Spleen (tissue), 13 donors: ENCODE measurements around the gene ANXA4. TPM values are rescaled to one million over a fixed set of nuclear protein-coding genes. Genes with fewer than 3 reads are reported as not detected.

Experiments
- DNase-seq: peaks from one replicate; pipeline ENCODE4 v3.0.0-alpha.2; 2020
- H3K27ac ChIP-seq, 8 donors: fragments of 200-600 bp; sonication (generic) in 7 of 8; 1 replicate in 4 of 8; 2 replicates in 4 of 8; pipeline versions ENCODE4 v1.5.0 to v1.8.0; 2016 to 2021; ENCODE audit warnings: inconsistent platforms in 4 of 8, mild to moderate bottlenecking in 4 of 8, moderate library complexity in 1 of 8
- H3K27me3 ChIP-seq, 7 donors: fragments of 200-600 bp; sonication (generic) in 6 of 7; replicated peaks in 1 of 7; 1 replicate in 4 of 7; 2 replicates in 3 of 7; pipeline versions ENCODE4 v1.5.0 to v1.8.0; 2016 to 2021; ENCODE audit warnings: inconsistent platforms in 3 of 7, mild to moderate bottlenecking in 1 of 7
- H3K36me3 ChIP-seq, 6 donors: fragments of 200-600 bp; sonication (generic) in 5 of 6; 1 replicate in 4 of 6; 2 replicates in 2 of 6; pipeline versions ENCODE4 v1.5.0 to v1.8.0; 2016 to 2021; ENCODE audit warnings: inconsistent platforms in 2 of 6
- H3K4me1 ChIP-seq, 6 donors: fragments of 200-600 bp; sonication (generic) in 5 of 6; 1 replicate in 3 of 6; 2 replicates in 3 of 6; pipeline versions ENCODE4 v1.5.0 to v1.8.0; 2016 to 2021; ENCODE audit warnings: inconsistent platforms in 3 of 6
- H3K4me3 ChIP-seq, 8 donors: fragments of 200-600 bp; sonication (generic) in 7 of 8; 1 replicate in 4 of 8; 2 replicates in 4 of 8; pipeline versions ENCODE4 v1.5.0 to v1.8.0; 2016 to 2021; ENCODE audit warnings: inconsistent platforms in 4 of 8, mild to moderate bottlenecking in 4 of 8, moderate library complexity in 2 of 8
- H3K9me3 ChIP-seq, 8 donors: fragments of 200-600 bp; sonication (generic) in 7 of 8; 1 replicate in 4 of 8; 2 replicates in 4 of 8; pipeline versions ENCODE4 v1.5.0 to v1.8.0; 2016 to 2021; ENCODE audit warnings: inconsistent platforms in 4 of 8
- CTCF ChIP-seq, 11 experiments: fragments of 200-600 bp in 7 of 11; fragments of 450-650 bp in 4 of 11; sonication (generic) in 4 of 11; IDR thresholded peaks in 8 of 11; conservative IDR thresholded peaks in 3 of 11; 1 replicate in 7 of 11; 2 replicates in 4 of 11; pipeline versions ENCODE4 v1.4.0 to v1.8.0; 2016 to 2021; ENCODE audit warnings: antibody characterized with exemption in 11 of 11, inconsistent platforms in 4 of 11, mild to moderate bottlenecking in 1 of 11
- POLR2A ChIP-seq, 3 donors: fragments of 450-650 bp; IDR thresholded peaks; one replicate each; pipeline ENCODE4 v1.5.1; 2017; ENCODE audit warnings: antibody characterized with exemption in 3 of 3, mild to moderate bottlenecking in 1 of 3
- POLR2AphosphoS5 ChIP-seq, 3 donors: sonication (generic); formaldehyde crosslinking; IDR thresholded peaks; one replicate each; pipeline ENCODE4 v1.5.1; 2017; ENCODE audit warnings: antibody characterized with exemption in 3 of 3
- WGBS, 5 donors: extraction: QIAGEN DNeasy Blood & Tissue Kit in 3 of 5; methylation state at CpG; one replicate each; pipeline versions ENCODE4 v1.1.5 to v1.1.7; 2013 to 2018; 5-methylcytosine and 5-hydroxymethylcytosine counted together
- intact Hi-C: fragments of 100-400 bp; cut with DNase I; formaldehyde crosslinking; loops from one replicate; pipeline ENCODE4 v1.15.0; 2023; ENCODE audit warnings: low total_unique reads
- long read RNA-seq, 2 donors: transcript quantifications; one replicate each; lab custom pipeline, GENCODE V29; 2026
- polyA plus RNA-seq, 3 donors: library from polyadenylated mRNA; stranded (reverse); fragments of 200-250 nt; gene quantifications; one replicate each; pipeline ENCODE4 v1.2.1, GENCODE V29; 2013
- total RNA-seq, 7 donors: library from RNA; depleted of rRNA in 3 of 7; stranded (reverse); fragments of >200 nt in 3 of 7; fragmentation: NEBNext Ultra II Directional in 4 of 7; extraction: Animal tissue kit (Norgen Biotek cat#: 25700) in 4 of 7; gene quantifications; one replicate each; pipeline versions ENCODE4 v1.1.0 to v1.2.1, GENCODE V29; 2016 to 2021
- donor health status: healthy with polysubstance abuse.
- donor health status: DM: no; HTN: no; CAD: no; lungs with moderate emphysema.
- donor health status: DM: no; HTN: no; CAD: no.
- donor health status: Bipolar disorder and iron deficiency.
- donor health status: healthy.
- donor health status: DM: no; HTN: no; CAD: no.
- donor health status: DM: yes; HTN: yes; CAD: no.

The ANXA4 gene
- total RNA-seq, result 10 to 100 TPM; 22.9 to 56.1 (median 50.0) TPM
- 10 to 100 TPM; 15.0 to 26.2 (median 20.1) TPM for polyA plus RNA-seq
- long read RNA-seq, donor 1, transcript ANXA4-201 (13 exons, 2,799 nt), result major isoform, 10 of 10 reads
- long read RNA-seq, donor 1, partial matches to known transcripts, result 0 of 10 reads
- long read RNA-seq, donor 1, other reads (novel, unspliced or antisense), result 0 of 10 reads
- long read RNA-seq, donor 2, full-length matches to known transcripts, result 23 of 37 reads
- long read RNA-seq, donor 2, partial matches to known transcripts, result 14 of 37 reads
- long read RNA-seq, donor 2, other reads (novel, unspliced or antisense), result 0 of 37 reads

DNA sequence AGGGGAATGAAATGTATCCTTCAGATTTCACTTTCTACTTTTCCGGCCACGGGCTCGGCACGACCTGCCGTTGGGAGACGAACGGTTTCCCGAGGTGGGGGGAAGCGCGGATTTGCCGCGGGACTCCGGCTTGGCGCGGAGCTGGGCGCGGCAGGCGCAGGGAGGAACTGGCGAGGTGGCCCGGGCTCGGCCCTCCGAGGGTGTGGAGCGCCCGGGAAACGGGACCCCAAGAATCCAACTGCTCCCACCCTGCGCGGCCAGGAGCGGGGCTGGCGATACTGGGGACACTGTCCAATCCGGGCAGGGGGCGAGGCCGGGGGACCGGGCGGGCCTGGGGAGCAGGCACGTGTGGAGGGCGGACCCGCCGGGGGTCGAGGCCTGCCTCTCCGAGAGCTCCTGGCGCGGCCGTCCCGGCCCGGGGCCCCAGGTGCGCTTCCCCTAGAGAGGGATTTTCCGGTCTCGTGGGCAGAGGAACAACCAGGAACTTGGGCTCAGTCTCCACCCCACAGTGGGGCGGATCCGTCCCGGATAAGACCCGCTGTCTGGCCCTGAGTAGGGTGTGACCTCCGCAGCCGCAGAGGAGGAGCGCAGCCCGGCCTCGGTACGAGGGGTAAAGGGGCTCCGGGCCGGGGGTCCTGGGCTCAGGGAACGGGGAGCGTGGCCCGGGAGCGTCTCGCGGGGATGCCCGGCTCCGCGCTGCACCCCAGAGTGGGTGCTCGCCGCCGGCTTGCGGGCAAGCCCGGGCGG lies at the start of gene ANXA4:
ANXA4 (plus strand) TSS at position 560 of the 747 bp plus-strand sequence. CDS start 39,432 bp downstream, outside the sequence.
- no peaks in the 10 kb centered on the region for H3K27me3 ChIP-seq
- TF ChIP-seq POLR2A (IDR thresholded peaks at IDR 0.05), result peak in 1 of 3 donors; percentile 41
- peak; percentile 66 to 82 (median 69) for TF ChIP-seq POLR2AphosphoS5 (IDR thresholded peaks at IDR 0.05)
- TF ChIP-seq CTCF (IDR thresholded peaks at IDR 0.05 in 8 of 11, conservative IDR thresholded peaks at IDR 0.05 in 3 of 11), result no peak
- peaks cover 3 to 59% (median 41%) of the 10 kb centered on the region in 6 donors for H3K4me1 ChIP-seq
- H3K9me3 ChIP-seq, result no peaks in the 10 kb centered on the region
- no peaks in the 10 kb centered on the region for H3K36me3 ChIP-seq
- H3K4me3 ChIP-seq, result peak within 1 kb of the TSS; percentile 73 to 96 (median 87)
- 0 to 1% (median 0%) methylated on average over 8 to 75 of the region's 75 CpGs for WGBS, 5 donors
- H3K27ac ChIP-seq, result peak within 1 kb of the TSS; percentile 76 to 92 (median 85)
- intact Hi-C loops, result no loop called here
- peak; percentile 91 for DNase-seq

DNA sequence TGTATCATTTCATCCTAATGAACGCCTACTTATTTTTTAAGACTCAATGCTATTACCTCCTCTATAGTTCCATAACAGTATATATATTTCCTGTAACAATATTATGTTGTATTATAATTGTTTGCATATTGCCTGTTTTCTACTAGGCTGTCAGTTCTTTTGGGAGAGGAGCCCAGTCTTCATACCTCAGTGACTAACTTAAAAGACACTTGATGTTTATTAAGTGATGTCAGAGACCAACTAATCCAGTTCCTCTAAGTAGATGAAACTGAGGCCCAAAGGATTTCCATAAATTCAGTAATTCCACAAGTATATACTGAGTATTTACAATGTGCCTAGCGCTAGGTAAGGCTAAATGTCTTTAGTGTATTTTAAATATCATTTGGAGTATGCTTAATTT lies 49.5 kb upstream of the ANXA4 start:
- TF ChIP-seq CTCF (IDR thresholded peaks at IDR 0.05 in 8 of 11, conservative IDR thresholded peaks at IDR 0.05 in 3 of 11) (no peak), POLR2A (IDR thresholded peaks at IDR 0.05) (no peak), POLR2AphosphoS5 (IDR thresholded peaks at IDR 0.05) (no peak)
- Histone ChIP-seq H3K36me3 (no peaks in the 10 kb centered on the region), H3K4me1 (peaks cover 11 to 72% (median 38%) of the 10 kb centered on the region in 6 donors), H3K27ac (peak overlapping the region in 3 of 8 donors; percentile 74 to 85 (median 75)), H3K4me3 (no peak overlapping the region), H3K27me3 (peaks cover 0 to 14% (median 0%) of the 10 kb centered on the region in 7 donors), H3K9me3 (no peaks in the 10 kb centered on the region)
- 94 to 99% (median 96%) methylated on average over 2 of the region's 2 CpGs for WGBS, 5 donors
- intact Hi-C loops, result no loop called here
- no peak for DNase-seq

DNA sequence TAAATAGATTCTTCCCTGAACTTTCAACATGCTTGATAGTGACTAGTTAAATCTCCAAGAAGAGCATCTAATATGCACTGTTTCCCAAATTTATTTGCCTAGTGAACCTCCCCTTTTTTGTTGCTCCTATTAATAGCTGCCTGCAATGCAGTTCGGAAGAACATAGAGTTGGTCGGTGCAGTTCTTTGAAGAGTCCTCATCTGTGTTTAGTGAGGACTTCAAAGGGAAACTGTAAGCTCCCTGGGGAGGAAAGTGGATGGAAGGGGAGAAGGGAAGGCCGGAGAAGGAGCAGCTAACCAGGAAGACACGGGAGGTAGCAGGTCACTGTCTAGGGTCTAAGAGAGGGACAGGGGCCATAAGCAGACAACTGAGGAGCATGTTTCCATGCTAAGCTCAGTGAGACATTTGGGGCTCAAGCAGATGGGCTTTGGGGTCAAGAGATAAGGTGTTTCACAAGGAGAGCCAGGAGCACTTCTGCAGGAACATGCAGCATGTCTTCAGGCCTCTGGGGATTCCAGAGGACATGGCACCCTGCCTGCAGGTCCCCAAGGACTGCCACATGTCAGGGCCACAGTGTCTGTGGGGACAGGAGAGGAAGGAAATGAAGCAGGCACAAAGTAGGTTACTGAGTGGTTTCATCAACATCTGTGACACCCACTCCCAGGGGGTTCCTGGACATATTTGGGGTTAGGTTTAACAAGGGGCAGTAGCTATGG lies 48.7 kb upstream of the ANXA4 start:
- Histone ChIP-seq H3K4me1 (peaks cover 11 to 72% (median 38%) of the 10 kb centered on the region in 6 donors), H3K36me3 (no peaks in the 10 kb centered on the region), H3K9me3 (no peaks in the 10 kb centered on the region), H3K4me3 (peak overlapping the region in 2 of 8 donors; percentile 15 to 55), H3K27me3 (peaks cover 0 to 14% (median 0%) of the 10 kb centered on the region in 7 donors), H3K27ac (peak overlapping the region; percentile 36 to 85 (median 64))
- no peak for TF ChIP-seq POLR2A (IDR thresholded peaks at IDR 0.05)
- no peak for TF ChIP-seq CTCF (IDR thresholded peaks at IDR 0.05 in 8 of 11, conservative IDR thresholded peaks at IDR 0.05 in 3 of 11)
- TF ChIP-seq POLR2AphosphoS5 (IDR thresholded peaks at IDR 0.05), result peak in 2 of 3 donors; percentile 67 to 82
- intact Hi-C loops, result no loop called here
- DNase-seq, result peak; percentile 86
- WGBS, 5 donors, result 51 to 70% (median 57%) methylated on average over 4 of the region's 4 CpGs
